GM10847 (cell line): ENCODE data around the gene PAK4.

ENCODE experiments used
- POLR2A ChIP-seq: IDR thresholded peaks from 2 replicates; pipeline ENCODE4 v1.6.1; 2011; ENCODE audit not compliant: insufficient read length; ENCODE audit errors: extremely low read depth

Gene PAK4

DNA sequence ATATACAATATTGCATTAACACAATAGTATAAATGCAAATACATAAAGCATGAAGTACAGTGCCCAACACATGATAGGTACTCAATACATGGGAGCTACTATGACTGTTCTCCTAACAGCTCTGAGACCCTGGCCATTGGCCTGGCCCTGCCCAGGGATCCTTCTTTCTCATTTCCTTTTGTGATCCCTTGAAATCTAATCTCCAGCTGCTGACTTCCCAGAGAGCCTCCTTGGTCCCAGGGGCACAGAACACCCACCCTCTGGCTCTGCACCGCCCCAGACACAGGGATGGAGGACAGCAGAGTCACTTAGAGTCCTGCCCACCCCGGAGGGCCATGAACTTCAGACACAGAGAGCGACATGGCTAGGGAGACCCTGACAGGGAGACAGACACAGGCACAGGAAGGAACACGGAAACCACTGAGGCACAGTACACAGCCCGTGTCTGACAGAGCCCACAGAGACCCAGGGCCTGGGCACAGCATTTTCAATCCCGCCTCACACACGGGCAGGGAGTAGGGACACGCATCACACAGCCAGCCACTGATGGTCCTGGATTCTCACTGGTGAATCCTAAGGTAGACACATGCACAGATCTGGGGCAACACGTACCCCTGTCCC is 82.7 kb downstream of the PAK4 start:
- TF ChIP-seq POLR2A, result no peak

DNA sequence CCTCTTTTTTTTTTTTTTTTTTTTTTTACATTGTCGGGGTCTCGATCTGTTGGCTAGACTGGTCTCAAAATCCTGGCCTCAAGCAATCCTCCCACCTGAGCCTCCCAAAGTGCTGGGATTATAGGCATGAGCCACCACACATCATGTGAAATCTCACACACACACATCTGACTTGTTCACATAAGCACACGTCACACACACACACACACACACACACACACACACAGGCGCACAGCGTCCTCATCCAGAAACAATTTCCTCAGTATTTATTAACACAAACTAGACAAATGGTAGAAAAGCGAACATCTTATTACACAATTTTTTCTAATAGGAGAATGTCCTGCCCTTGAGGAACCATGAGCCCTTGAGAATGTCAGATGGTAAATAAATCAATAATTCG is 83.6 kb downstream of the PAK4 start:
- TF ChIP-seq POLR2A, result no peak

GRCh38 chr19:39211731-39212374 is 86.3 kb downstream of the PAK4 start:
- no peak for TF ChIP-seq POLR2A

GRCh38 chr19:39212375-39212742 is 86.8 kb downstream of the PAK4 start:
- no peak for TF ChIP-seq POLR2A

GRCh38 chr19:39217094-39217493 is 91.5 kb downstream of the PAK4 start:
- TF ChIP-seq POLR2A, result no peak

DNA sequence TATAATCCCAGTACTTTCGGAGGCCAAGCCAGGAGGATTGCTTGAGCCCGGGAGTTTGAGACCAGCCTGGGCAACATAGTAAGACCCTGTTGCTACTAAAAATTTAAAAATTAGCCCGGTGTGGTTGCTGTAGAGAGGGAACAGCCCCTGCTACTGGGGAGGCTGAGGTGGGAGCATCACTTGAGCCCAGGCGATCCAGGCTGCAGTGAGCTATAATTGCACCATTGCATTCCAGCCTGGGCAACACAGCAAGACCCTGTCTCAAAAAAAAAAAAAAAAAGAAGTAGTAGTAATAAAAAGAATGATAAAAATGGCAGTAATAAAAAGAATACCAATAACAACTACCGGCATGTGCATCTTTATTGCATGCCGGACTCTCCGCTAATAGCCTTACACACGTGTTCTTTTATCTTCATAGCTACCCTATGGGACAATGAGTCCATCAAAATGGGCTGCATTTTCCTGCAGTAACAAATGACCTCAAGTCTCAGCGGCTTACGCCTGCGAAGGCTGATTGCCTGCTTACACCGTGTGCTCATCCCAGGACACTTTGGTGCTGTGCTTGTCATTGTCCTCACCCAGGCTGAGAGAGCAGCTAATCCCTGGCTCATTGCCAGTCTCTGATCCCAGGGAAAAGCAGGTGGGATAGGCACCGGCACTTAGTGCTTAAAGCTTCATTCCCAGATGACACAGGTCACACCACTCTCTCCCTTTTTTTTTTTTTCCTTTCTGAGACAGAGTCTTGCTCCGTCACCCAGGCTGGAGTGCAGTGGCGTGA is 92.8 kb downstream of the PAK4 start:
- TF ChIP-seq POLR2A, result no peak

DNA sequence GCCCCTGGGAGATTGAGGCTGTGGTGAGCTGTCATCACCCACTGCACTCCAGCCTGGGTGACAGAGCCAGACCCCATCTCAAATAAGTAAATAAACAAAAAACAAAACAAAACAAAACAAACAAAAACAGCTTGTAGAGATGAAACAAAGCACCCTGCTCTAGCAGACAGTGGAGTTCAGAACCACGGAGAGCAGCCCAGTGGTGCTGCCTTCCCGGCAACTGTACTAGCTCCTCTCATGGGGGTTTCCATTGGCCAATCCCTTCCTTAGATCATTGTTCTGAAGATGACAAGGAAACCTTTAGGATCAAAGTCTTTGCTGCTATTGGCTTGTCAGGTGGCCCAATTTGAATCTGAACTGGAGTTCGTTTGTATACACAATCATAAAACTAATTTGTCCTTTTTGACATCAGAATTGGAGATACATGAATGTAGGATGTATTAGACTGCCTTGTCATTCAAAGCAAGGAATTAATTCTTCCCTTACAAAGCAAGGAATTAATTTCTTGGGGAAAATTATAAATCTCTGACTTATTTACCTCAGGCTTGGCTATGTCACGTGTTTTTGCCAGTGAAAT is 98.2 kb downstream of the PAK4 start:
- no peak for TF ChIP-seq POLR2A

GRCh38 chr19:39224910-39225309 is 99.3 kb downstream of the PAK4 start:
- TF ChIP-seq POLR2A, result no peak
